Measurements from ENCODE around the gene TDP2. TPM values are rescaled to one million over a fixed set of nuclear protein-coding genes. Genes with fewer than 3 reads are reported as not detected.

Gene TDP2
- total RNA-seq, 1 donor from 2014 or later: 42.3 TPM

GRCh38 chr6:24640166-24640565 lies 26.5 kb downstream of the TDP2 start:
- Histone ChIP-seq H3K27me3 (peaks cover 27% of the 10 kb centered on the region), H3K4me1 (no peaks in the 10 kb centered on the region), H3K27ac (no peak overlapping the region), H3K4me3 (no peak overlapping the region), H3K9me3 (no peaks in the 10 kb centered on the region), H3K36me3 (no peaks in the 10 kb centered on the region)
- no peak for TF ChIP-seq CTCF (IDR thresholded peaks at IDR 0.05)
- intact Hi-C loops (cut with DNase I): no loop called here
- no peak for ATAC-seq
- no peak for DNase-seq

GRCh38 chr6:24636681-24637080 lies 30.0 kb downstream of the TDP2 start:
- ATAC-seq (no peak), DNase-seq (no peak)
- intact Hi-C loops (cut with DNase I): no loop called here
- TF ChIP-seq CTCF (IDR thresholded peaks at IDR 0.05): no peak
- no peaks in the 10 kb centered on the region for H3K4me1 ChIP-seq
- no peak overlapping the region for H3K27ac ChIP-seq
- H3K9me3 ChIP-seq: no peaks in the 10 kb centered on the region
- no peak overlapping the region for H3K4me3 ChIP-seq
- H3K27me3 ChIP-seq: no peaks in the 10 kb centered on the region
- no peaks in the 10 kb centered on the region for H3K36me3 ChIP-seq

- no peaks in the 10 kb centered on the region for H3K4me1 ChIP-seq
- DNase-seq: no peak
- H3K27me3 ChIP-seq: no peaks in the 10 kb centered on the region
- intact Hi-C loops (cut with DNase I): no loop called here
- no peak overlapping the region for H3K27ac ChIP-seq
- no peak for ATAC-seq
- H3K9me3 ChIP-seq: no peaks in the 10 kb centered on the region
- no peak for TF ChIP-seq CTCF (IDR thresholded peaks at IDR 0.05)
- no peak overlapping the region for H3K4me3 ChIP-seq
- no peaks in the 10 kb centered on the region for H3K36me3 ChIP-seq
Observed at GRCh38 chr6:24632573-24632972, 34.1 kb downstream of the TDP2 start.

- Histone ChIP-seq H3K4me3 (no peak overlapping the region), H3K9me3 (no peaks in the 10 kb centered on the region), H3K36me3 (no peaks in the 10 kb centered on the region), H3K27me3 (no peaks in the 10 kb centered on the region), H3K4me1 (no peaks in the 10 kb centered on the region), H3K27ac (no peak overlapping the region)
- DNase-seq (no peak), ATAC-seq (no peak)
- no peak for TF ChIP-seq CTCF (IDR thresholded peaks at IDR 0.05)
- intact Hi-C loops (cut with DNase I): no loop called here
Observed at GRCh38 chr6:24631671-24632070, 35.0 kb downstream of the TDP2 start.

- H3K27me3 ChIP-seq: no peaks in the 10 kb centered on the region
- H3K4me1 ChIP-seq: no peaks in the 10 kb centered on the region
- no peaks in the 10 kb centered on the region for H3K36me3 ChIP-seq
- intact Hi-C loops (cut with DNase I): no loop called here
- DNase-seq (no peak), ATAC-seq (no peak)
- H3K9me3 ChIP-seq: no peaks in the 10 kb centered on the region
- TF ChIP-seq CTCF (IDR thresholded peaks at IDR 0.05): no peak
- no peak overlapping the region for H3K27ac ChIP-seq
- H3K4me3 ChIP-seq: no peak overlapping the region
Observed at GRCh38 chr6:24630856-24631505, 35.7 kb downstream of the TDP2 start.
